Activated CD4-positive, alpha-beta T cell treated with anti-CD3 and anti-CD28 coated beads for 48 hours (primary cell): Measurements from ENCODE around the gene PLCL2.

Experiments
- DNase-seq: peaks from one replicate; pipeline ENCODE4 v3.0.0-alpha.2; 2020

PLCL2 gene

DNA sequence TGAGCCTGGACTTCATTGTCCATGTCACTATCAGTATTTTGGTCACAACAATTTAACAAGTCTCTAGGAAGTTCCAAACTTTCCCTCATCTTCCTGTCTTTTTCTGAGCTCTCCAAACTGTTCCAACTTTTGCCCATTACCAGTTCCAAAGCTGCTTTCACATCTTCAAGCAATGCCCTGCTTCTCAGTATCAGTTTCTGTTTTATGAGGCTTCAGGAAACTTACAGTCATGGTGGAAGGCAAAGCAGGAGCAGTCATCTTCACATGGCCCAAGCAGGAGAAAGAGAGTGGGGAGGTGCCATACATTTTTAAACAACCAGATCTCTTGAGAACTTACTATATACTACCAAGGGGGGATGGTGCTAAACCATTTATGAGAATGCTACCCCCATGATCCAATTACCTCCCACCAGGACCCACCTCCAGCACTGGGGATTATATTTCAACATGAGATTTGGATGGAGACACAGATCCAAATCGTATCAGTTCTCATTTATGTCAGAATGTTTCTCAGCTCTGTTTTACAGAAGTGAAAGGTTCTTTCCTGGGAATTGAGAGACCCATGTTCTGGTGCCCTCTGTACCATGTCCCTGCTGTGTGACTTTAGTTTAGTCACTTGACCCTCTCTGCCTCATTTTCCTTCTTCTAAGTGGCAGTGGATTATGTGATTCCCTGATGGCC lies 169.7 kb downstream of the PLCL2 start:
- no peak for DNase-seq

DNA sequence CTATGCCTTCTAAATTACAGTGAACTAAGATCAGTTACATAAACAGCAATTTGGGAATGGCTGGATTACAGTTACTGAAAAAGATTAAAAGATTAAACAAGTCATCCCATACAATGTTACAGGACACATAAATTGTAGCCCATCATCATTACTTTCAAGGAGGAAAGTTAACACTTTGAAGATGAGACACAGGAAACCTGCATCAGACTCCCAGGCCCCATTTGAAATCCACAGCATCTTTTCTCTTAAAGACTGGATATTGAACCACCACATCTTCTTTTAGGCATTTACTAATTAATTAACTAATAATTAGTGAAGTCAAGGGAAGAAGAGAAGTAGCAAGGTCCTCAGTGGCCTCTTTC lies 170.2 kb downstream of the PLCL2 start:
- no peak for DNase-seq

DNA sequence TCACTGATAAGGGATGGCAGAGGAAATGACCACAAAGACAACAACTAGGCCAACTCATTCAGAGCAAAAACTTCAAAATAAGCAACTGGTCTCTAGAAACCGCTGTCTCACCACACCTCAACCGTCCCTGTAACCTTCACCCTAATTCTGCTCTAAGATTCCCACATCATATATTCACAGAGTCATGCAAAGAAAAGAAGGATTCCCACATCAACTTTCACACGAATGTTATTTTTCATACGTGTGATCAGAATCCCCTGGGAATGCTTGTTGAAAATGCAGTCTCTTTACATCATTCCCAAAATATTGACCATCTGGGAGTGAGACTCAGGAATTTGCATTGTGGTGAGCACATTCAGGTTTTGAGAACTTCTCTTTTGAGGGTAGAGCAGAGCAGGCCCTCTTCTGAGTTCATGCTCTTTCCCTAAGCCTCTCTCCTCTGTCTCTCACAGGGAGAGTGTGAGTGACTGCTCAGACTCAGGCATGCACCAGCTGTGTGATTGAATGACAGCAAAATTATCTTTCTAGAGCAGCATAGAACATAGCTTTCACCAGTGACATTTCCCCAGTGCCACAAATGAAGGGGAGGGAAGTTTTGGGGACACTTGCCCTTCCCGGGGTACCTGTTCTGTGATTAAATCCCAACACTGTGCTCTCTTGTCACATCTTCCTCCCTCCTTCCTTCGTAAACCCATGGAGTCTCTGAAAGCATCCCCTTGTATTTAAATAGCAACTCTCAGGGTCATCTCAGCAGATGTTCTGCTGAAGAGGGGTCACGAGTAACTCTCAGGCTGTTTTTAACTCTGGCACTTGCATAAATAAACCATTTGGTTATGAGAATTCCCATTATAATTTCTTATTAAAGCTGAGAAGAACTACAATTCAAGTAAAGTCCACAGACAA lies 170.9 kb downstream of the PLCL2 start:
- no peak for DNase-seq

DNA sequence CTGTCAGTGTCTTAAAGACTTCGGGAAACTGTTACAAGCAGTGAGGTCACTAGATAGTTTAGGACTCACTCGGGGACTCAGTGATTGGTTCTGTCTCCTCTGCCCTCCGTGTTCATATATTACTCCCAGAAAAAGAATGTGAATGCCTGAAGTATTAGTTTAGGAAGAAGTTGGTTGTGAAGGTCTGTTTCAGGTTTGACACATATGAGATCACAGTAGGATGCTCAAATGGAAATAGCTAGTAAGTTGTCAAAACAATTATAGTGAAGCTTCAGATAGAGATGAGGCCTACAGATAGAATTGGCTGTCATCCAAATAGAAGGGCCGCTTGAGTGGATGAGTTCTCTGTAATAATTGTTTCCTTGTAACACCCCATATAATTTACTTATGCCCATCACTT lies 172.6 kb downstream of the PLCL2 start:
- DNase-seq: no peak

DNA sequence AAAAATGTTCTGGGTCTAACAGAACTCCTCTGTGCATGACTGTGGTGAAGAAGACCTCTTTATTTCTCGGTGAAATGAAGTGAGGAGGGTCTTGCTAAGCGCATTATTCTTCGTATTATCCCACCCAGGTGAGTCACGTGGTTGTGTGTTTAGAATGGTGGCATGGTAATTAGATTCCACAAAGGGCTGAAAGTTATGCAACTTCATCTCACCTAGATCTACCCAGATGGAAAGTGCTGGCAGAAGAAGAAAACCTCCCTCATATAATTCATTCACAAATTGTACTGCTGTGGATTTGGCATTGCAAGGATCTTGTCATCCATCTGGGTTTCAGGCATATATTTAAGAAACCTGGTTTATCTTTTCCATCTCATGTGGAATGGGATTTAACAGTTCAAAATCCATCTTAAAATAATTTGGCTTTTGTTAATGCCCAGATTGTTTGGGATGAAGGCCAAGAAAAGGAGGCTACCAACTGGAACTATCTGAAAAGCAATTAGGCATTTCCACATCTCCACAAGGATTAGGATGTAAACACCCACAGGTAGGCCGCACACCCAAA lies 175.3 kb downstream of the PLCL2 start:
- no peak for DNase-seq

DNA sequence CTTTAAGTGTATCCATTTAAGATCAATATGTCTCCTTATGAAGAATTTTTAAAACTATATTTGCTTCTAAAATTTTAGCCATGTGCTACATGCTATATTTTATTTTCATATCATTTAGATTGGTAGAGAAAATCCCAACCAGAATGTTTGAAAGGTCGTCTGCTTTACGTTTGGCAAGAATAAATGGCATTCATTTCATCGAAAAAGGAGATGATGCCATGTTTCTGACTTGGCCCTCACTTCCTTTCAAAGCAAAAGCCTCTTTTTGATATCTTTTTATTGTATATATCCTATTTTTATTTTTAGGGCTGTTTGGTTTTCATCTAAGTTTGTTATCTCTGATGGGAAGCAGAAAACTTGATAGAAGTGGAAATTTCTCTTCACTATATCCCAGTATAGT lies 176.2 kb downstream of the PLCL2 start:
- no peak for DNase-seq

DNA sequence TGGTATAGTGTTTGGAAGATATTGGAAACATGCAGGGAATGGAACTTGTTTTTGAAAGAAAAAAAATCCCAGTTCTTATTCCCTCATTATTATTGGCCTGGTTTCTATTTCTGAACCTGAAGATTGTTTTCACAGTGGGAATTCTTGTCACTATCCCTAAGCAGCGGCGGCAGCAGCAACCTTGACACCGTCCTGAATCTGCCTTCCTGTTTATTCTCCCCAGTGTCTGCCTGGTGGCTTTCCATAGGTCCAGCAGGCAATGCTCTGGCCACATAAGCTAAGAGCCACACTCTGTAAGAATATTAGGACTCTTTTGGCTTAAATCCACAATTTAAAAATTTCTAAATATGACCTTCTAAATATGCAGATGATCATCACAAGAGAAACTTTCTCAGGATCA lies 178.0 kb downstream of the PLCL2 start:
- DNase-seq: no peak

DNA sequence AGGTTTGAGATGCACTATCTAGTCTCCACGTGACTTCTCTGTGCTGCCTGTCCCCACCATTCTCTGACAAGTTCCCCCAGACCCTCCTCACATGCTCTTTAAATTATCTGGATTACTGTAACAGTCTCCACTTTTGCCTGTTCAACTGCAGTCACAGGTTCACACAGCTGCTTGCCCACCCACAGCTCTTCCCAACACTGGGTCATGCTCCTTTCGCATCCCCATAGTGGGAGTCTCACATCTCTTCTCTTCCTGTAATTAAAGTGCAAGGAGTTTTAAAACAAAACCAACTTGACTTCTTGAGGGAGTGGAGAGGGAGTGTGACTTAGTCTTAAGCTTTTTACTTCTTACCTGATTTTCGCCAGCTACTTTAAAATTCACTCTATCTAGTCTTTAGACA lies 178.8 kb downstream of the PLCL2 start:
- DNase-seq: no peak

DNA sequence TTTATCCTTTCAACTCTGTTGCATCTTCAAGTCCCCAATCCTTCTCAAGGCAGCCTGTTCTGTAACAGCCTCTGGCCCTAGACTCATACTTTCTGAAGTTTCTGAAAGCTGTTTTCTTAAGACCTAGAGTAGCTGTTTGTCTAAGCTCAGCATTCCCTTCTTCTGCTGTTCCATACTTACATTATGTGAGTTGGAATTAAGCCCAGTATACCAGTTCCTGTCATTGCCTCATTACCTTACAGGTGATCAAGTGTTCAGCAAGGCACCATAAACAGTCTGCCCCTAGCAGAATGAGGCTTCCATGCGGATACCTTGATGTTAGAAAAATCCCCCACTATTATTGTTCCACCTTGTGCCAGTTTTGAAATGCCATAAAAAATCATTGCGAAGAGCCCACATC lies 180.6 kb downstream of the PLCL2 start:
- DNase-seq: no peak

DNA sequence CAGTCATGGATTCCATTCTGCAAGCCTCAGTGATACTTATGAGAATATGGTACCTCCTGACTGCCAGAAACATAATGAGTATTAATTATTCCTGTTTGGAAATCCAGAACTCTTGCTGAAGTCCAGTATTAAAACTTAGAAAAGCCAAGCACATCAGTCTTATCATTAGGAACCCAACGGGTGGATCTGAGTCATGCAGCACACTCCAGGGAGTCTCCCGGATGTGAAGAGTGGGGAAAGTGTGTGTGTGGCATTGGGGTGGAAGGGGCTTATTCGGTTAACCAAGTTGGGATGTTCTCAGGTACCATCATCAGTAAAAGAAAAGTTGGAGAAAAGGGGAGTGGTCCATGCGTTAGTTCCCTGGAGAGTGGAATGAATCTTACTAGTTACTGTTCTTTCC lies 181.1 kb downstream of the PLCL2 start:
- DNase-seq: no peak

DNA sequence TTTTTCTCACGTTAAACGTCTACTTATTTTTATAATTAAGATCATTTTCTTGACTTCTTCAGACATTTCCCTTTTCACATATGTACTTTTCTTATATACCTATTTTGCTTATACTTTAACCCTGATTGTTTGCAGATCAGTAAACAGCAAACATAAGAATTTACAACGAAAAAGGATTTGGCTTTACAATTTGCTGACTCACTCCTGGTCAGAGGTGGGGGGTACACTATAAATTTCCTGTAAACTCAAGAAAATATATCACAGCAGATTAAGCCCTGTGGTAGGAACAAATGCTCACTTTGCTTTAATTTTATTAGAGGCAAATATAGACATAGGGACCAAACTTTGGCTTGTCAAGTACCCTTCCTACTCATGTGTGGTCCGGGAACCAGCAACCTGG lies 185.0 kb downstream of the PLCL2 start:
- DNase-seq: no peak

DNA sequence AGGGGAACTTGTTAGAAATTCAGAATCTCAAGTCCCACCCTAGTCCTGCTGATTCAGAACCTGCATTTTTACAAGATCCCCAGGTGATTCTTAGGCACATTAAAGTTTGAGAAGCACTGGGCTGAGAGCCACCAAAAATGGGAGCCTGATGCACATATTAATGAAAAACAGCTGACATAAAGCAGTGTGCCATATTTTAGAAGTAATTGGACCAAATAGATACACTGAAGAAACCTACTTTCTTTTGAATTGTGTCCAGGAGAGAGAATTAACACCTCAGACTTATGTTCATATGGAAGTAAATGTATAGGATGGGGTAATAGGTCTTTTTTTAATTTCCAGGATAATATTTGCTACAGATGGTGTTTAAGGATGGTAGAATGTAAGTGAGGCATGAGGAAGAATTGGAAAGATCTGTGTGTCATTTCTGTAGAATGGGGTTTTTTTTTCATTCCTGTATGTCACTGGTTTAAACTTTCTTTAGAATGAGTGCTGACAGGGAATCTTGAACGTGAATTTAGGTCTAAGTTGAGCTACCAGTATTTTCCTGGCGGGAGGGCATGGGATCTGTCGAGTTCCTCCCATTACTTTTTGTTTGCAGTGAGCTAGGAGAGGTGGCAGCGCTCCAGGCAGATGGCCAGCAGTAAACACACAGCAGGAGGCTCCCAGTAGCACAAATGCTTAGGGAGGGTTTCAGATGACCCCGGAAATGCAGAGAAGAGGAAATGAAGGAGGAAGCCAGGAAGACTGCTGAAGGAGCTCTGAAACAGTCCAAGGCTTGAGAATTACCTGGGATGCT lies 185.6 kb downstream of the PLCL2 start:
- DNase-seq: no peak

DNA sequence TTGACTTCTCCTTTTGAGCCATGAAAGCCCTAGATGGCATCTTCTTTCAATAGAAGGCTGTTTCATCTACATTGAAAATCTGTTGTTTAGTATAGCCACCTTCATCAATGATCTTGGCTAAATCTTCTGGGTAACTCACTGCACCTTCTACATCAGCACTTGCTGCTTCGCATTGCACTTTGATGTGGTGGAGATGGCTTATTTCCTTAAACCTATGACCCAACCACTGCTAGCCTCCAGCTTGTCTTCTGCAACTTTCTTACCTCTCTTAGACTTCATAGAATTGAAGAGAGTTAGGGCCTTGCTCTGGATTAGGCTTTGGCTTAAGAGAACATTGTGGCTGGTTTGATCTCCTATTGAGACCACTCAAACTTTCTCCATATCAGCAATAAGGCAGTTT lies 189.8 kb downstream of the PLCL2 start:
- no peak for DNase-seq

DNA sequence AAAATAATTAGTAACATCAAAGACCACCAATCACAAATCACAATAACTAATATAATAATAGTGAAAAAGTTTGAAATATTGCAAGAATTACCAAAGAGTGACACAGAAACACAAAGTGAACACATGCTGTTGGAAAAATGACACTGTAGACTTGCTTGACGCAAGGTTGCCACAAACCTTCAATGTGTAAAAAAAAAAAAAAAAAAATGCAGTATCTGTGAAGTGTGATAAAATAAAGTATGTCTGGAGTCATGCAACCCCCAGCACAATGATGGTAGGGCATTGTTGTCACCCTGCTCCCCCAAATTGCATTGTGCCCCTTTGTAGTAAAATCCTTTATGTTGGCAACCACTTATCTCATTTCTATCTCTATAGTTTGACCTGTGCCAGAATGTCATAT lies 190.6 kb downstream of the PLCL2 start:
- no peak for DNase-seq

DNA sequence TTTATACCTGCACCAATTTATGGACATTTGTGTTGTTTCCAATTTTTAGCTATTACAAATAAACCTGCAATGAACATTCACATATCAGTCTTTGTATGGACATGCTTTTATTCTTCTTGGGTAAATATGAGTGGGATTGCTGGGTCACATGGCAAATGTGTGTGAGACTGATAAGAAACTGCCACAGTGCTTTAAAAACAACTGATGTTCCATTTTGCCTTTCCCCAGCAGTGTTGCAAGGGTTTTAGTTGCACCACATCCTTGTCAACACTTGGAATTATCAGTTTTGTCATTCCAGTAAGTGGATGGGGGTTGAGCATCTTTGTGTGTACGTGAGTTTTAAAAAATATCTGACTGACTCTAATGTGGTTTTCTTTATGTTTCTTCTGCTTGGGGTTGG lies 191.2 kb downstream of the PLCL2 start:
- no peak for DNase-seq

DNA sequence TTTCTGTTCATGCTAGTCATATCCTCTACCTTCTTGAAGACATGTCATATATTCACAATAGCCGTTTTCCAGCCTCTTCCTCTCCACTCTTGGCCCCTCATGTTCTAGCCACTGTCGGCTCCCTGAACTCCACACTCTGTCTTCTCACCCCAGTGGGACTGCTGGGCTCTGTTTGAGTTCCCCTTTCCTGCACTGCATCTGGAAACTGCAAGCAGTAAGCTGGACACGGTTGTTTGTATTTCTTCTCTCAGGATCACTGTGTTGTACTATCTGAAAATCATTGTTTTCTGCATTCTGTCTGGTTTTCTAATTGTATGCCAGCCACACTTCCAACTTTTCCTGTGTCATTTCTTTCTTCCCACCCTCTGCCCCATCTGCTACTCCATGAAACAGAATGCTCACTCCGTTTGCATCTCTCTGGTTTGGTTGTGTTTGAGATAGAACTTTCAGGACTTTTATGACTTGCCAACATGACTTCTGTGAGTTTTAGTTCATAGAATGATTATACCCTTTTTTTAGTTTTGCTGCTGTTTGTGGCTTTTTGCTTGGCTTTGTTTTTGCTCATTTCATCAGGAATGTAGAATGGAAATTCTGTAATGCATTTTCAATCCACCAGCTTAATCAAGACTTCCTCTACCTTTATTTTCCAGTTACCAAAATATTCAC lies 192.3 kb downstream of the PLCL2 start:
- DNase-seq: no peak

DNA sequence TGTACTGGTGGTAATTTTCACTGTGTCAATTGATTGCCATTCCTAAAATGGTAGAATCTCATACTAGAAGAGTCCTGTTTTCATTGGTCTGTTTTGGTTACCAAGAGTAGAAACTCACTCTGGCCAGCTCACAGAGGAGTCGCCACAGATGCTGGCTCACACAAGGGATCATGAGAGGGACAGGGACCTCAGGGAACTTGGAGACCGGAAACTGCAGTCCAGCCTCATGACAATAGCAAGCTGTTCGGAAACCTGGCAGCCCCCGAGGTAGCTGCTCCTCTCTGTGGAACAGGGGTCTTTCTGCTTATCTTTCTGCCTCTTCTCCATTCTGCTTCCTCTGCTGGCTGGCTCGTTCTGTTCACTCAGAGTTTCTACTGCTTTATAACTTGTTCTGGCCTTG lies 192.9 kb downstream of the PLCL2 start:
- DNase-seq: no peak

DNA sequence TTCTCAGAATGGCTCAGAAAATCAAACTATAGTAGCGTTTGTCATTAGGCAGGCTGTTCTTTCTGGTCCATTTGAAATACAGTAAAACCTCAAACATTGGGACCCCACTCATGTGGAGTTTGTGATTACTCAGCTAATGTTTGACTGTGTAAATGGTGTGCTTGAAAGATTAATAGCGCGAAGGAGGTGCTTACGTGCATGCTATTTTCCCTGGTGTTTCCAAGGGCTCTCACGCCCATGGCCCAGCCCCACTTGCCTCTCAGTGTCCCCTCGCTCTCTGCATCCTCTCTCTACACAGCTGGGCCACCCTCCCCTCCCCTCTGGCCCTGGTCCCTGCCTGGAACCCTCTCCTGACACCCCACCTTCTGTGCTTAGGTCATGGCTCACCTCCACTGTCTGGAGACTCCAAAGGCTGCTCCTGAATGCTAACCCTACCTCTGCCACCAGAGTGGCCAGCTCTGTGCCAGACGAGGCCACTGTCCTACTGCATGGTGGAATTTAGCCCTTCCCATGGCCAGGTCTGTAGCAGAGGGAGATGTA lies 194.2 kb downstream of the PLCL2 start:
- DNase-seq: no peak

DNA sequence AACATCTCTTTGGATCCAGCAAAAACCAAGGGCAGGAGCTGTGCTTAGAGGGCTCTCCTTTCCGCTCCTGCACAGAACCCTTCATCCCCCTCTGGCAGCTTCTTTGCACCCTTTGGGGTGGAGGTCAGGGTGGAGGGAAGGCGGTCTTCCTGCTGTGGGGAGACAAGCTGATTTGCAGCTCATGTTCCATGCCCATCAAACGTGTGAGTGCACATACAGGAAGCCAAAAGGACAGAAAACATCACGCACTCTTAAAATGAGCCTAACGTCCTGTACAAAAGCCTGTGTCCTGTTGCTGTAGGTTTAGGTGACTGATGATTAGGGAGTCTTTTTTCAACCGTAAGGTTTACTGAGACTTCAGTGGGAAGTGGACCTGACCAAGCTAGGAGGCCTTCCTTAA lies 195.2 kb downstream of the PLCL2 start:
- no peak for DNase-seq

DNA sequence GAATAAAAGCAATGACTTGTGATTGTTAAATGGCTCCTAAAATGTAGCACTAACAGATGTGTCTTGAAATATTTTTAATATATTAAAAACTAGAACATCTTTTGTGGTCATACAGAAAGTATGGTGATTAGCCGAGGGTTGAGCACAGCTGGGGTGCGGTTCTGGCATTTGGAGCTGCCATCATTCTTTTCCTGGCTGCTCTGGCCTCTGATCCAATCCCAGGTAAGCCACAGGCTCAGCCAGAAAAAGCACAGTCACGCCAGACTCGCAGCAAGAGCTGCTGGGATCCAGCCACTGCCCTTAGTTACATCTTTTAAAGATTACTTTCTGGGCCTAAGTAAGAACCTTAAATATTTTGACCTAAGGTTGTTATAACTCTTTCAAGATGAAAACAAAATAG lies 196.8 kb downstream of the PLCL2 start:
- DNase-seq: no peak

DNA sequence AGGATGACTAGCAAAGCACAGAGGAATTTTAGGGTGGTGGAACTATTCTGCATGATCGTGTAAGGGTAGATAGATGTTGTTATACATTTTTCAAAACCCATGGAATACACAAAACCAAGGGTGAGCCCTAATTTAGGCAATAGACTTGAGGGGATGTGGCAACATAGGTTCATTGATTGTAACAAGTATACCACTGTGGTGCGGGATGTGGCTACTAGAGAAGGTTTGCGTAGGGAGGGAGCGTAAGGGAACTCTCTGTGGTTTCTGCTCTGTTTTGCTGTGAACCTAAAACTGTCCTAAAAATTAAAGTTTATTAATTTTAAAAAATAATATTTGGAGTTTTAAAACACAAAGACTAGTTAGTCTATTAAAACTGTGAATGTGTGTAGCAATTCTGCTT lies 202.8 kb downstream of the PLCL2 start:
- DNase-seq: no peak

DNA sequence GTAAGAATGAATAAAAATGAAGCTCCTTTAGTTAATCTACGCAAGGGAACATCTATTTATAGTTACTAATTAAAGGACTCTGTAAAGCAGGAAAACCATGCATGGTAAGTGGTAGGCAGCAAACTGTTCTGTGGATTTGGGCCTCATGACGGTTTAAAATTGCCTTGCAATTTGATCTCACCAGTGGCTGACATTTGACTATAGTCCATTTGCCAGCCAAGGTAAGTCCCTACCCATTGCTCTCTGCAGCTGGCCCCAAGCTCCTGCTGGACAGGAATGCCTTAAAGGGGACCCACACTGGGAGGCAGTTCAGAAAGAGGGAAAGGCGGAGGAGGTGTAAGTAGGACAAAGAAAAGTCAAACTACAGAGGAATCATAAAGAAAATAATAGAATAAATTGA lies 203.3 kb downstream of the PLCL2 start:
- DNase-seq: no peak
